B cell (primary cell): ENCODE data around the gene ALPL.

Experiments used
- EZH2 ChIP-seq: IDR thresholded peaks from 2 replicates; pipeline ENCODE4 v1.6.1; 2012; ENCODE audit warnings: borderline replicate concordance, low read depth, mild to moderate bottlenecking, moderate library complexity, low read length; ENCODE audit not compliant: insufficient read depth, poor library complexity, severe bottlenecking
- TF ChIP-seq, protein P1 (sequence below): fragments of 200-600 bp; IDR thresholded peaks from one replicate; pipeline ENCODE4 v1.8.0; 2022; ENCODE audit warnings: antibody characterized with exemption, mild to moderate bottlenecking

DNA sequence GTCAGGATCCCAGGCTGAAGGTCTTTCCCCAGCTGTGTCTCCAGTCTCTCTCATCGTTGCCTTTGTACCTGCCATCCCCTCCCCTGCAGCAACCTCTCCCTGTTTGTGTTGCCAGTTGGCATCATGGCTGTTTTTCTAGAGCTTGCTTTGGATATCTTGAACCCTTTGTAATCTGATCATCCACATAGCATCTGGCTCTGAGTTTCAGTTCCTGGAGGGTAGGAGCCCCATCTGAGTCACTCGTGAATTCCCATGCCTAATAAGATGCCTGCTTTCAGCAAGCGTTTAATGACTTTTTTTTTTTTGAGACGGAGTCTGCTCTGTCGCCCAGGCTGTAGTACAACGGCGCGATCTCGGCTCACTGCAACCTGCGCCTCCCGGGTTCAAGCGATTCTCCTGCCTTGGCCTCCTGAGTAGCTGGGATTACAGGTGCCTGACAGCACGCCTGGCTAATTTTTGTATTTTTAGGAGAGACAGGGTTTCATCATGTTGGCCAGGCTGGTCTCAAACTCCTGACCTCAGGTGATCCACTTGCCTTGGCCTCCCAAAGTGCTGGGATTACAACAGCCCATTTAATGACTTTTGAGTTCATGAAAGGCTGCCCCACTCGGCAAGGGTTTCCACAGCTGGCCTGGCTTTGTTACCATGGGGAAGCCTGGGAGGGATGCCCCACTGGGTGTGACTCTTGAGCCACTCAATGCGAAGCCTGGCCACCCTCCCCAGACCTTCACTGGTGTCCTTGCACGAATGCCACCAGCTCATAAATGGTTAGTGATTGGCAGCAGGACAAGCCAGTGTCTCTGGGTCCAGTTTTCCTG lies 11.9 kb downstream of the ALPL start:
- TF ChIP-seq, protein P1, sequence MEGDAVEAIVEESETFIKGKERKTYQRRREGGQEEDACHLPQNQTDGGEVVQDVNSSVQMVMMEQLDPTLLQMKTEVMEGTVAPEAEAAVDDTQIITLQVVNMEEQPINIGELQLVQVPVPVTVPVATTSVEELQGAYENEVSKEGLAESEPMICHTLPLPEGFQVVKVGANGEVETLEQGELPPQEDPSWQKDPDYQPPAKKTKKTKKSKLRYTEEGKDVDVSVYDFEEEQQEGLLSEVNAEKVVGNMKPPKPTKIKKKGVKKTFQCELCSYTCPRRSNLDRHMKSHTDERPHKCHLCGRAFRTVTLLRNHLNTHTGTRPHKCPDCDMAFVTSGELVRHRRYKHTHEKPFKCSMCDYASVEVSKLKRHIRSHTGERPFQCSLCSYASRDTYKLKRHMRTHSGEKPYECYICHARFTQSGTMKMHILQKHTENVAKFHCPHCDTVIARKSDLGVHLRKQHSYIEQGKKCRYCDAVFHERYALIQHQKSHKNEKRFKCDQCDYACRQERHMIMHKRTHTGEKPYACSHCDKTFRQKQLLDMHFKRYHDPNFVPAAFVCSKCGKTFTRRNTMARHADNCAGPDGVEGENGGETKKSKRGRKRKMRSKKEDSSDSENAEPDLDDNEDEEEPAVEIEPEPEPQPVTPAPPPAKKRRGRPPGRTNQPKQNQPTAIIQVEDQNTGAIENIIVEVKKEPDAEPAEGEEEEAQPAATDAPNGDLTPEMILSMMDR: no peak
- TF ChIP-seq EZH2: no peak
